GM18907 (cell line): ENCODE measurements around the gene AMER1.
A peak's percentile ranks its signal among the peaks of the same experiment; 100 is the strongest.
"Not testable (repeated sequence)": the region's sequence is repeated elsewhere in the genome, so short reads cannot be mapped to it uniquely, and the experiment has no call there.

Experiments
- ATAC-seq: cut with Tn5 transposase; IDR thresholded peaks from one replicate; pipeline ENCODE4 v1.9.1; 2021; ENCODE audit warnings: mild to moderate bottlenecking, moderate library complexity; ENCODE audit not compliant: unreplicated experiment

The AMER1 gene

DNA sequence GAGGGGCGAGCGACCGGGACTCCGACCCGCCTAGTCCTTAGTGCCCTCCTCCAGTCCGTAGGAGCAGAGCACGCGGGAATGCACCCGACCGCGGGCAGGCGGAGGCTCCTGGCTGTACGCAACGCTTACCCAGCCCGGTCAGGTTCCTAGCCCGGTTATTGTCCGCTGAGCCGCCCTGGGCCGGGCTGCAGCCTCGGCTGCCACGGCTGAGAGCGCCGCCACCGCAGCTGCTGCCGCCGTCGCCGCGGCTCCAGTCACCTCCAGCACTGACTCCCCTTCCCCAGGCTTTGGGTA is at the start of gene AMER1:
Gene AMER1, minus strand, starts transcription at position 268 of the 294 bp plus-strand sequence. CDS start 12,422 bp downstream, outside the sequence.
- peak; percentile 54 for ATAC-seq

DNA sequence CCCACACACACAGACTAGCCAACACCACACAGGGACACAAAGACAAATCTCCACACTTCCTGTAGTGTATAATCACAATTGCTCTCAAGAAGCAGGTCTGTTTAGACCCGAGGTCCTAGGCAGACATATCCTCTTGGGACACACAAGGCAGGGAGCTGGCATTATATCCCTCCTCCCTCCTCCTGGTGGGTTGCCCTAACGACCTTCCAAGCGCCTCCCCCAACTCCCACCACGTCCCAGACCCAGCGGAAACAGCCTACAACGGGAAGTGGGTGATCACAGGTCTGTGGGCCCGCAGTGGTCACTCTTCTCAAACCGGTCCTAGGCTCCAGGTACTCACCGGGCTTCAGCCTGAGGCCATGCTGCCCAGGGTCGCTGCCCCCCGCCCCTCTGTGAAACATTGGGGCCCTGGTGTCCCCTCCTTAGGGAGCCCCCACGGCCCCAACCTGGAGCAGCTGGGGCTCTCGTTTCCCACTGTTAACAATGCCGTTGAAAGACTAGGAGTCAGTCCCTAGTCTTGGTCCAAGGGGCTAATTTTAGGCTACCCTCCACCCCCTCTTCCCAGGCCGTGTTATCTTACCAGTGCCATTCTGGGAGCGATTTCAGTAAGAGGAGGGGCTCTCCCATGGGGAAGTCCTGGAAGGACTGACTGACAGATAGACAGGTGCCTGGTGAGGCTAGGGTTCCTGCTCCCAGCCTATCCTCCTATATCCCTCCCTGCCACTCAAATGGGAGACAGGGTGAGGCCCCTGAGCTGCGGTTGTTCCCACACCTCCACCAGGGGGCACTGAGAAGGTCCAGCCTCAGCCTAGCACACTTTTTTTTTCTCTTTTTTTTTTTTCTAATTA is 24.8 kb upstream of the AMER1 start, which contains the start of gene ASB12:
Gene ASB12, minus strand, starts transcription at position 485 of the 848 bp plus-strand sequence. CDS start 4,957 bp downstream, outside the sequence.
- no peak for ATAC-seq

DNA sequence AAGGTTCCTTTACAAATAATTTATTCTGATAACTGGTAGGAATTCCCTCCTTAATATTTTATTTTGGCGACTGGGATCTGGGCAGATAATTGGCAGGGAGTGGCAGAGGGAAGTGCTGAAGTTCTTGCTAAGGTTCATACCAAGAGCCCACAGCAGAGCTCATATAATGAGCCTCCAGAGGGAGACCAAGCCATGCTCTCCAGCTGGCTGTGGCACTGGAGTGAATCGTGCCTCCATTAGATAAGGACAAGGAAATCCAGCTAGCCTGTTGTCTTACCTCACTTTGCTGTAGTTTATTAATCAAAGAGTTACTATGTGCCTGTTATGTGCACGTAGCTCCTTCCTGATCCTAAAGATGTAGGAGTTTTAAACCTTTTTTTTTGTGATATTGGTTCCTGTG is 23.6 kb upstream of the AMER1 start:
- ATAC-seq = no peak

GRCh38 chrX:64218023-64218422 is 12.5 kb upstream of the AMER1 start:
- ATAC-seq = no peak

DNA sequence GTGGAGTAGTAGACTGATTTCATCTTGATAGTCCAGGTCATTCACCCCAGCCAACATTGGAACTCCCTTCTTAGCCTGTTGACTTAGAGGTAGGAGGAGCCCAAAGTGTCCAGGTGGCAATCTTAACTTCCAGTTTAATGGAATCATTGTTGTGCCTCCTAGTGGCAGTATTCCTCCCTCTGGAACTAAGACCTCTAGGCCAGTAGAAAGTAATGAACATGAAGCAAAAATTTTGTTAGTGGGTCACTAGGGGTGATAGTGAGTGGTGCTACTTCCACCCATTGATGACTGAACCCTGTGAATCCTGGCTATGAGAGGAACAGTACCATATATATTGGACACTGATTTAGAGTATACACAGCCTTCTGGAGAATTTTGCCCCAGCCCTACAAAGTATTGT is 8.5 kb upstream of the AMER1 start:
- ATAC-seq = not testable (repeated sequence)

DNA sequence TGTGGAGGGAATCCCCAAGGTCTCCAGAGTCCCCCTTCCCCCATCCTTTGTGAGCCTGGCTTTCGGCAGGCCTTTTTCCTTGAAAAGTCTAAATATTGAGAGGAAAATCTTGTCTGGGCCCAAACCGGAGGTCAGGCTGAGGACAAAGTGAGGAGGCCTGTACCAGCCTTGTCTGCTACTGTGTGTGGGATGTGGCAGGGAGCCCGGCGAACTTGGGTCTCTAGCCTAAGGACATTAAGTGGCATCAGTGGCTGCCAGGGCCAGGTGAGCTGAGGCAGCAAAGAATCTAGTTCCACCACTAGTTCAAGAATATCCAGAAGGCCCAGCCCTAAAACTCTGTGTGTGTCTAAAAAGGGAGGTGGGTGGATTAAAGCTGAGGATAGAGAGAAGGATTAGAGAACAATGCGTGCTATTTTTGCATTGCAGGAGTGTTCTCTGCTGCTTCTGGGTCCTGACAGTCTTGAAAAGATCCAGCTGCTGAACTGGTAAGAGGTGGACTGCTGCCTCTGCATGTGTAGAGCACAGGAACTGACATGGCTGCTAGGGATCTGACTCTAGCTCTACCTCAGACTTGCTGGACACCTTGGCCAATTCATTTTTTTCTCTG is 1.2 kb upstream of the AMER1 start:
- no peak for ATAC-seq

DNA sequence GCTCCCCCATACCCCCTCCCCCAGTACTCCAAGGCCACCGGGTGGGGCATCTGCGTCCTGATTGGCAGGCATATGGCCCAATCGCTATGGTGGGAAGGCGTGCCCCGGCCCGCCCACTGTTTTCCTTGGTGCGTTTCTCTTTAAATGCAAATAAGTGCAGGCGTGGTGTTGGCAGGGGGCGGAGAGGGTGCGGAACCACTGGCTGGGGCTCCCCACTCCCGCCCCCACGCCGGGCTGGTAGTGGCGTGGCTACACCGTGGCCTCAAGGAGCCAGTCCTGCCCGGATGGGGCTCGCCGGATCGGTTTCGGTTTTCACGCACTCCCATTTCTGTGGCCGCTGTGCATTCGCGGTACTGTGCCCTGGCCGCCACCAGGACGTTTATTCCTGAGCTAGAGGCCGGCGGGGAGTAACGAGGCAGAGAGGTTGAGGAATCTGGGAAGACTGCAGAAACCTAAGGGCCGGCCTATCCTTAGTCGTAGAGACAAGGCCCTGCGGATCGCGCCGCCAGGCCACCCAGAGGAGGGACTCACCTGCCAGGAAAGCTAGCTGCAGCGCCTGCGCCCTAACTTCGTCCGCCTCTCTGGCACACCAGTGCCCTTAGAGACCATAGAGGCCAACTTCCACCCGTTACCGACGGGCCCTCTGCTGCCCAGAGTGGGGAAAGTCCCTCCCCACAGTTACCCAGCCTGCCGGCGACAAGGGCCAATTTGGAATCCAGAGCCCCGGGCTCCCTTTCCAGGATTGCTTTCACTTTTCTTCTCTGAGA is 410 bp upstream of the AMER1 start:
- ATAC-seq = peak; percentile 94

- peak; percentile 17 for ATAC-seq
These were observed 637 bp downstream of the AMER1 start for GRCh38 chrX:64204701-64205440.

GRCh38 chrX:64204252-64204651 is 1.3 kb downstream of the AMER1 start:
- ATAC-seq = no peak

DNA sequence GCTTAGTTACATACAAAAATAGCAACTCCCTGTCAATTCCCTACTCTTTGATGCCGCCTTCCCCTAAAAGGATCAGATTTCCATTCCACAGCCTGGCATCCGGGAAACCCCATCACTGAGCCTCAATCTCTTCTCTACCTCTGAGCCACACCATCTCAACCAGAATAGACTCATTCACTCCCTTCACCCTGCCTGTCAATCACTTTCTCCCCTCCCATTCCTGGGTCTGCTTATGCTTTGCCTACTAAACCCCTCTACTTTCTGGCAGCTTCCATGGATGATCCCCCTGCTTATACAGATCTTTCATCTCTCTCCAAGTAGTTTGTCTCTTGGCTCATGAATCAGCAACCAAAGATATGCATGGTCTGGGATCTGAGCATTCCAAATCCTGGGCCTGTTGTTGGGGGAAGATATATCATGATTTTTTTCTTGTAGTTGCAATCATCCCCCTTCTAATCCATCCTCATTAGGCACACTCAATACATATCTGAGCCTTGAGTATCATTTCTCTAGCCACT is 2.6 kb downstream of the AMER1 start:
- ATAC-seq = no peak

GRCh38 chrX:64198036-64198435 is 7.5 kb downstream of the AMER1 start:
- no peak for ATAC-seq

GRCh38 chrX:64196606-64197005 is 8.9 kb downstream of the AMER1 start:
- ATAC-seq = no peak

GRCh38 chrX:64195862-64196261 is 9.6 kb downstream of the AMER1 start:
- no peak for ATAC-seq

GRCh38 chrX:64192673-64193072 is 12.8 kb downstream of the AMER1 start:
- ATAC-seq = no peak

- ATAC-seq = no peak
These were observed 13.5 kb downstream of the AMER1 start for GRCh38 chrX:64192040-64192439.

DNA sequence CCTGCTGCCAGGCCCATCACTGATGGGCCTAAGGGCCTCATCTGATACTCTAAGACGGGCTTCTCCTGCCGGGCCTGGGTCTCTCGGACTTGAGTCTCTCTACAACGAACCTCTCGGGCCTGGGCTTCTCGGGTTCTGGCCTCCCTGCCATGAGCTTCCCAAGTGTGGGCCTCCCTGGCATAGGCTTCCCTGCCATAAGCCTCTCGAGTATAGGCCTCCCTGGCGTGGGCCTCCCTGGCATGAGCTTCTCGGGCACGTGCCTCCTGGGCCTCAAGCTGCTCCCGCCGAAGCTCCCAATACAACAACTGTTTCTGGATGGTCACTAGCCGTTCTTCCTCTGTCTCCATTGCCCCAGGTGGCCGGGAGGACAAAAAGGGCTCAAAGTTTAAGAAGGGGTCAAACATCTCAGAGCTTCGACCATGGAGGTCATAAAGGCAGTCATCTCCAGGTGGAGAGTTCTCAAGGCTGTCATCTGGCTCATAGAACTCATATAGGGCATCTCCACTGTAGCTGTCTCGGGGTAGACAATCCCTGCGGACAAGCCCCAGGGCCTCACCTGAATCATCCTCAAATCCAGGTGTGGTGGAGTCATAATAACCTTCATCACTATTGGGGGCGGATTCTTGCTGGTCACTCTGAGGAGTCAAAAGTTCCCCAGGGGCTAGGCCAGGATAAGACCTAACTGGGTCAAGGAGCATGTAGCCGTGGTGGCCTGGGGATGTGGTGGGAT is 14.1 kb downstream of the AMER1 start:
- ATAC-seq = no peak

DNA sequence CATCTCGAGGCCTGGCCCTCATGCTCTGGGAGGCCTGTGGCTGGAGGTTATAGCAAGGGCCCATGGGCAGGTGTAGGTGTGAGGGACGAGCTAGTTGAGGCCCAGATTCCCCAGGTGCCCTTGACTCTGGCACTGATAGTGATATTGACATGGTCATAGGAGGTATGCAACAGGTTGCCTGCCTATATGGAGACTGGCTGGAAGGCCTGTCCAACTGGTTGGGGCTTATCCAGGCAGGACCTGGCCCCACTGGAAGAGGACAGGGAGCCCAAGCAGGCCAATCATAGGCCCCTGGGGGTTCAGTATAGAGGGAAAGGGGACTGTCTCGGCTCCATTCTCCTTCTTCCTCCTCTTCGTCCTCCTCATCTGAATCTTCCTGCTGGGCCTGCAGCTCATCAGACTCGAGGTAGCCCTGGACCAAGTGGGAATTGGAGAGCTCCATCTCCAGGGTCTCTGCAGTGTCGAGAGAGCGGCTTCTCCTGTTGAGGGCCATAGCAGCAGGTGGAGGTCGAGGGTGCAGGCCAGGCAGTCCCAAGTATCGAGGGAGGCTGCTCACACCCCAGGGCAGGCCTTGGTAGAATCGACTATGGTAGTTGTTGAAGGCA is 15.3 kb downstream of the AMER1 start:
- ATAC-seq = no peak

- ATAC-seq = no peak
These were observed 16.6 kb downstream of the AMER1 start for GRCh38 chrX:64188901-64189300.

DNA sequence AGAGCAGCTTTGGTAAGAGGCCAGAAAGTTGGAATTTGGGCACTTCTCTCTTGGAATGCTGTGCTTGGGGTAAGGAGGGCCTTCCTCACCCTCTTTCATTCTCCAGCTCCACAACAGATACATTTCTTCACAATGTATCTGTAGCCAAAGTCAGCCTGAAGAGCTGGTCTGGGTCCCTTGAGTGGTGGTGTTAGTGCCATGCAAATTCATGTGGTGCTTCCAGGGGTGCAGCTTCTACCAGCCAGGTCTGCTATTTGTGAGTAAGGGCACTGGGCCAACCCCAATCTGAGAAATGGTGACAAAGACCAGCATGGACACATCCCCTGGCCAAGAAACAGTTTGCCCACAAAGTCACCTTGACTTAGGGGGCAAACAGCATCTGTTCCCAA is 17.8 kb downstream of the AMER1 start:
- no peak for ATAC-seq
